MCF 10A (cell line): ENCODE results near the gene MRPS16. TPM values are rescaled to one million over a fixed set of nuclear protein-coding genes. Genes with fewer than 3 reads are reported as not detected.

ENCODE experiments used
- BruUV-seq: library from RNA; stranded (reverse); fragments of 400-500 nt; replicated peaks from 2 replicates; lab custom pipeline; 2021; lab: Mats Ljungman, UMichigan
- CTCF ChIA-PET: fragments of 300-600 bp; sonication (Branson Sonifier 250); formaldehyde crosslinking; extraction: SDS; loops from one replicate; lab custom pipeline; 2021; ENCODE audit warnings: antibody characterized with exemption, inconsistent platforms; lab: Yijun Ruan, JAX
- POLR2A ChIA-PET: fragments of 300-600, 350-650 bp; sonication (Branson Sonifier 250); formaldehyde crosslinking; extraction: SDS; loops from one replicate; lab custom pipeline; 2020; ENCODE audit warnings: antibody characterized with exemption, inconsistent platforms; lab: Yijun Ruan, JAX
- DNase-seq: peaks from one replicate; pipeline ENCODE4 v3.0.0-alpha.2; 2018; ENCODE audit not compliant: unreplicated experiment
- H3K27ac Mint-ChIP-seq: one replicate; pipeline ENCODE4 v1.8.0; 2022; ENCODE audit warnings: mild to moderate bottlenecking, low read depth, mixed read lengths; ENCODE audit not compliant: unreplicated experiment
- H3K27me3 Mint-ChIP-seq: one replicate; pipeline ENCODE4 v1.8.0; 2022; ENCODE audit warnings: mixed read lengths; ENCODE audit not compliant: insufficient read depth, unreplicated experiment
- H3K36me3 Mint-ChIP-seq: one replicate; pipeline ENCODE4 v1.8.0; 2022; ENCODE audit warnings: mild to moderate bottlenecking, moderate library complexity, mixed read lengths; ENCODE audit not compliant: insufficient read depth, unreplicated experiment
- H3K4me1 Mint-ChIP-seq: one replicate; pipeline ENCODE4 v1.8.0; 2022; ENCODE audit warnings: mixed read lengths; ENCODE audit not compliant: insufficient read depth, unreplicated experiment
- H3K4me3 Mint-ChIP-seq: one replicate; pipeline ENCODE4 v1.8.0; 2022; ENCODE audit warnings: mild to moderate bottlenecking, moderate library complexity, mixed read lengths; ENCODE audit not compliant: unreplicated experiment
- H3K9me3 Mint-ChIP-seq: one replicate; pipeline ENCODE4 v1.8.0; 2022; ENCODE audit warnings: mixed read lengths; ENCODE audit not compliant: unreplicated experiment
- intact Hi-C: fragments of 100-400 bp; cut with micrococcal nuclease; formaldehyde crosslinking; loops from 2 replicates; pipeline ENCODE4 v1.14.1; 2022
- total RNA-seq: library from RNA; stranded (reverse); gene quantifications from 2 replicates; pipeline ENCODE4 v1.2.3, GENCODE V29; 2022
- TF ChIP-seq, protein P1 (sequence below): fragments of 200-600 bp; IDR thresholded peaks from one replicate; pipeline ENCODE4 v1.8.0; 2022; ENCODE audit warnings: antibody characterized with exemption, mild to moderate bottlenecking; ENCODE audit not compliant: unreplicated experiment

The MRPS16 gene
- total RNA-seq, 1 experiment from 2014 or later: 203 TPM

- CTCF ChIA-PET: interaction anchor here (0.6 kb wide), 1 partner anchor 18 kb away, joined by 4 read pairs; no protein-coding TSS in a partner anchor
- no peak for DNase-seq
- Mint-ChIP-seq H3K4me3 (peak overlapping the region; percentile 91), H3K4me1 (peaks cover 20% of the 10 kb centered on the region), H3K27ac (peak overlapping the region; percentile 95), H3K9me3 (no peaks in the 10 kb centered on the region), H3K27me3 (no peaks in the 10 kb centered on the region), H3K36me3 (peaks cover 80% of the 10 kb centered on the region)
- POLR2A ChIA-PET: interaction anchor here (1.1 to 4.4 kb wide), 4 partner anchors 11 to 168 kb away, joined by 3 to 64 read pairs (median 42); partner anchors contain the start of genes ANXA7, ECD and FAM149B1
- TF ChIP-seq, protein P1, sequence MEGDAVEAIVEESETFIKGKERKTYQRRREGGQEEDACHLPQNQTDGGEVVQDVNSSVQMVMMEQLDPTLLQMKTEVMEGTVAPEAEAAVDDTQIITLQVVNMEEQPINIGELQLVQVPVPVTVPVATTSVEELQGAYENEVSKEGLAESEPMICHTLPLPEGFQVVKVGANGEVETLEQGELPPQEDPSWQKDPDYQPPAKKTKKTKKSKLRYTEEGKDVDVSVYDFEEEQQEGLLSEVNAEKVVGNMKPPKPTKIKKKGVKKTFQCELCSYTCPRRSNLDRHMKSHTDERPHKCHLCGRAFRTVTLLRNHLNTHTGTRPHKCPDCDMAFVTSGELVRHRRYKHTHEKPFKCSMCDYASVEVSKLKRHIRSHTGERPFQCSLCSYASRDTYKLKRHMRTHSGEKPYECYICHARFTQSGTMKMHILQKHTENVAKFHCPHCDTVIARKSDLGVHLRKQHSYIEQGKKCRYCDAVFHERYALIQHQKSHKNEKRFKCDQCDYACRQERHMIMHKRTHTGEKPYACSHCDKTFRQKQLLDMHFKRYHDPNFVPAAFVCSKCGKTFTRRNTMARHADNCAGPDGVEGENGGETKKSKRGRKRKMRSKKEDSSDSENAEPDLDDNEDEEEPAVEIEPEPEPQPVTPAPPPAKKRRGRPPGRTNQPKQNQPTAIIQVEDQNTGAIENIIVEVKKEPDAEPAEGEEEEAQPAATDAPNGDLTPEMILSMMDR: no peak
- intact Hi-C loops: no loop called here
- BruUV-seq: no TSS peak
Measured at GRCh38 chr10:73244866-73245477, 7.5 kb downstream of the MRPS16 start.

DNA sequence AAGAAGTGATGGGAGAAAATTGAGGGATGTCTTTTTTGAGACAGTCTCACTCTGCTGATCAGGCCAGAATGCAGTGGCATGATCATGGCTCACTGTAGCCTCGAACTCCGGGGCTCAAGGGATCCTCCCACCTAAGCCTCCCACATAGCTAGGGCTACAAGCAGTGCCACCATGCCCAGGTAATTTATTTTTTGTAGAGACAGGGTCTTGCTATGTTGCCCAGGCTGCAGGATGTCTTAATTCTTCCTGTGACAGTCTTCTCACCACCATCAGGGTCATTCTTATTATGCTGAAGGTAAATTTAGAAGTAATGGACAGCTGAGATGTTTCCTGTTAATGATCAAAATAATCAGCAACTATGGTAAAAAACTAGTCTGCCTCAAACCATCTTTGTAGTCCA lies 12.5 kb downstream of the MRPS16 start:
- ChIA-PET CTCF (interaction anchor here (0.6 to 1.0 kb wide), 2 partner anchors 10 to 1464 kb away, joined by 3 to 4 read pairs; no protein-coding TSS in a partner anchor), POLR2A (no interaction called here)
- Mint-ChIP-seq H3K27ac (peak overlapping the region; percentile 31), H3K36me3 (peaks cover 69% of the 10 kb centered on the region), H3K4me1 (peaks cover 9% of the 10 kb centered on the region), H3K4me3 (no peak overlapping the region), H3K9me3 (no peaks in the 10 kb centered on the region), H3K27me3 (no peaks in the 10 kb centered on the region)
- TF ChIP-seq, protein P1: no peak
- BruUV-seq: no TSS peak
- DNase-seq: no peak
- intact Hi-C loops: no loop called here

DNA sequence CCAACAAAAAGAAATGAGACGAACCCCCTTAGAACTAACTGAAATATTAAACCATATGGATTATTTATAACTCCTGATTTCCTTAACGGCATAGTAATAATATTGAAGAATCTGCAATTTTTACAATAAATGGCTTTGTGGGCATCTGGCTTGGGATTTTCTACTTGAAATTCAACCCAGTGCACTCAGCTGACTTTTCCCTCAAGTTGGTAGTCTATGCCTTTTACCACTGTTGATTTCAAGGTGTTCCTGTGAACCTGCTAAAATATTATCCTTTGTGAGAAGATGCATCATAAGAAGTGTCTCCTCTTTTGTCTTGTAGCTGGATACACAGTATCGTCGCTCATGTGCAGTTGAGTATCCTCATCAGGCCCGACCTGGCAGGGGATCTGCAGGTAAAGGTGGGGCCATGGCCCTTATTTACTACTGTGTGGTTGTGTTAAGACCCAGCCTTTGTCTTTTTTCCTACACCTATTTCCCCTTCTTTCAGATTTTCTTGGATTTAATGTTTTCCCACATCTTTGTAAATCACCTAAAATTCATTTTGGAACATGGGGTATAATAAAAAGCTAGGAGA lies 13.4 kb downstream of the MRPS16 start:
- no peak overlapping the region for H3K27ac Mint-ChIP-seq

DNA sequence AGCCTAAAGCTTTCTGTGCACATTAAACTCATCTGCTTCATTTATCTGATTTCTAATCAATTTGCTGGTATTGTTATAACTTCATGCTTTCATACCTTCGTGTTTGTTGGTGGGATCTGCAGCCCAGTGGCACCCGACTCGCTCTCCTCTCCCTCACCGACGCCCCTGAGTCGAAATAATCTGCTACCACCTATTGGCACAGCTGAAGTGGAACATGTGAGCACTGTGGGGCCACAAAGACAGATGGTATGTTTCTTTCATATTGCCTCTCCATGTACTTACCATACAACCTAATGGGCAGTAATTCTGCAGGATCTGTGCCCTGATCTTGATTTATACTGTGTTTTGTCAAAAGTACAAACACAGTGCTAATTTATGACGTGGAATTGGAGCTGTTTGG lies 17.7 kb downstream of the MRPS16 start:
- intact Hi-C loops: no loop called here
- H3K4me3 Mint-ChIP-seq: no peak overlapping the region
- no TSS peak for BruUV-seq
- H3K9me3 Mint-ChIP-seq: no peaks in the 10 kb centered on the region
- TF ChIP-seq, protein P1: no peak
- POLR2A ChIA-PET: interaction anchor here (0.7 to 2.9 kb wide), 4 partner anchors 10 to 30 kb away, joined by 3 to 14 read pairs (median 5); partner anchors contain the start of genes DNAJC9 and MRPS16
- H3K27ac Mint-ChIP-seq: no peak overlapping the region
- DNase-seq: no peak
- no peaks in the 10 kb centered on the region for H3K27me3 Mint-ChIP-seq
- H3K36me3 Mint-ChIP-seq: peaks cover 47% of the 10 kb centered on the region
- CTCF ChIA-PET: no interaction called here
- H3K4me1 Mint-ChIP-seq: no peaks in the 10 kb centered on the region

More for the DNA sequence above, 13.4 kb downstream of the MRPS16 start:
- CTCF ChIA-PET: interaction anchor here (0.5 to 1.0 kb wide), 2 partner anchors 9 to 573 kb away, joined by 3 to 4 read pairs; no protein-coding TSS in a partner anchor
- no TSS peak for BruUV-seq
- H3K36me3 Mint-ChIP-seq: peaks cover 65% of the 10 kb centered on the region
- H3K4me3 Mint-ChIP-seq: no peak overlapping the region
- TF ChIP-seq, protein P1: no peak
- H3K4me1 Mint-ChIP-seq: peaks cover under 1% of the 10 kb centered on the region
- H3K9me3 Mint-ChIP-seq: no peaks in the 10 kb centered on the region
- POLR2A ChIA-PET: interaction anchor here (0.6 to 2.8 kb wide), 5 partner anchors 8 to 38 kb away, joined by 3 to 14 read pairs (median 5); partner anchors contain the start of gene DNAJC9
- DNase-seq: no peak
- H3K27me3 Mint-ChIP-seq: no peaks in the 10 kb centered on the region
- intact Hi-C loops: no loop called here
